ENCODE data around the gene UQCRC2.

DNA sequence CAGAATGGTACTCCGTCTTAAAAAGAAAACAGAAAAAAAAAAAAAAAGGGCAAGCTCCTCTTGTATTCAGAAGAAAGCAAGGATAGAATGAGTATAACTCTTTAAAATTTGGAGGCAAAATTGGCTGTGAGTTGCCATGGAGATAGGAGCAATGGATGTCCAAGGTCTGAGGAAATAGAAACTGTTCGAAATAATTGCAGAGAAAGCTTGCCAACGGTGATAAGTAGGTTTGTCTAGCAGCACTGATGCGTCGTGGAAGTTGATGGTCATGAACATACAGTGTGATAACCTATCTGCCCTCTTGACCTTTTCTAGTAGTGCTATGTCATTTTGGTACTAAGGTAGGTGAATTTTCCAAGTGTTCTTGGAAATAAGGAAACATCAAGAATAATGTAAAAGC, 57.7 kb downstream of the UQCRC2 start:
- TF ChIP-seq, protein P1, sequence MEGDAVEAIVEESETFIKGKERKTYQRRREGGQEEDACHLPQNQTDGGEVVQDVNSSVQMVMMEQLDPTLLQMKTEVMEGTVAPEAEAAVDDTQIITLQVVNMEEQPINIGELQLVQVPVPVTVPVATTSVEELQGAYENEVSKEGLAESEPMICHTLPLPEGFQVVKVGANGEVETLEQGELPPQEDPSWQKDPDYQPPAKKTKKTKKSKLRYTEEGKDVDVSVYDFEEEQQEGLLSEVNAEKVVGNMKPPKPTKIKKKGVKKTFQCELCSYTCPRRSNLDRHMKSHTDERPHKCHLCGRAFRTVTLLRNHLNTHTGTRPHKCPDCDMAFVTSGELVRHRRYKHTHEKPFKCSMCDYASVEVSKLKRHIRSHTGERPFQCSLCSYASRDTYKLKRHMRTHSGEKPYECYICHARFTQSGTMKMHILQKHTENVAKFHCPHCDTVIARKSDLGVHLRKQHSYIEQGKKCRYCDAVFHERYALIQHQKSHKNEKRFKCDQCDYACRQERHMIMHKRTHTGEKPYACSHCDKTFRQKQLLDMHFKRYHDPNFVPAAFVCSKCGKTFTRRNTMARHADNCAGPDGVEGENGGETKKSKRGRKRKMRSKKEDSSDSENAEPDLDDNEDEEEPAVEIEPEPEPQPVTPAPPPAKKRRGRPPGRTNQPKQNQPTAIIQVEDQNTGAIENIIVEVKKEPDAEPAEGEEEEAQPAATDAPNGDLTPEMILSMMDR (IDR thresholded peaks at IDR 0.05; ENCODE audit: poor library complexity): no peak
- TF ChIP-seq EZH2phosphoT487 (IDR thresholded peaks at IDR 0.05; ENCODE audit: low read depth, severe bottlenecking, unreplicated experiment): no peak
- TF ChIP-seq EZH2 (IDR thresholded peaks at IDR 0.05; ENCODE audit: borderline replicate concordance): no peak

All from hepatocyte (in vitro differentiated cells).